Stimulated activated CD4-positive, alpha-beta T cell treated with anti-CD3 and anti-CD28 coated beads, Interleukin-15, amount 100 ng/mL, for 24 hours (primary cell): ENCODE data around the gene CNIH3.

Source experiments
- DNase-seq: peaks from one replicate; pipeline ENCODE4 v3.0.0-alpha.2; 2020

The CNIH3 gene

DNA sequence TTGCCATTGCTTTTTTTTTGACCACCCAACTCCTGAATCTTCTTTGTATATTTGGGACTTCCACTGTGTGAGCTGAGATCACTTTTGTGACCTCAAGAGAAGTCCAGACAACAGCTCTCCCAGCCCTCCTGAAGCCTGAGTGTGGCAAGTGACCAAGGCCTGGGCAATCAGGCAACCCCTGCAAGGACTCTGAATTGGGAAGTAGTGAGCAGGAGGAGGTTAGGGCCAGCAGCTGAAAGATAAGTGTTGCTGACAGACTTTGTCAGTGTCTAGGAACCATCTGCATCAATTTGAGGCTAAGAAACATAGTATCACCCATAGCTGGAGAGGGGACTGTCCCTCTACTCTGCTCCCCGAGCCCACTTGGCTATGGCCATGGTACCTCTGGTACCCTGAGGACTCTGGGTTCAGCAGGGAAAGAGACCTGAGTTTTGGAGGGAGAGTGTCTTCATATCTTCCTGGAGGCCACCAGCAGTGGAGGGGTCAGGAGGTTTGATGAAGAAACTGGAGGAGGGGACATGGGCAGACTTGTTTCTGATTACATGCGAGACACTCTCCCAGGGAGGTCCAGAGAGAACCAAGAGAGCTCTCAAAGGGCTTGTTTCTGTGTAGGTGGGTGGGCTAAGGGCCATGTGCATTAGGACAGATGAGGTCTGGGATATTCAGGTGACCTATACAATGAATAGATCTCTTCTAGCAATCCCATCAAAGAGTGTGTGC lies 166.3 kb downstream of the CNIH3 start:
- no peak for DNase-seq

DNA sequence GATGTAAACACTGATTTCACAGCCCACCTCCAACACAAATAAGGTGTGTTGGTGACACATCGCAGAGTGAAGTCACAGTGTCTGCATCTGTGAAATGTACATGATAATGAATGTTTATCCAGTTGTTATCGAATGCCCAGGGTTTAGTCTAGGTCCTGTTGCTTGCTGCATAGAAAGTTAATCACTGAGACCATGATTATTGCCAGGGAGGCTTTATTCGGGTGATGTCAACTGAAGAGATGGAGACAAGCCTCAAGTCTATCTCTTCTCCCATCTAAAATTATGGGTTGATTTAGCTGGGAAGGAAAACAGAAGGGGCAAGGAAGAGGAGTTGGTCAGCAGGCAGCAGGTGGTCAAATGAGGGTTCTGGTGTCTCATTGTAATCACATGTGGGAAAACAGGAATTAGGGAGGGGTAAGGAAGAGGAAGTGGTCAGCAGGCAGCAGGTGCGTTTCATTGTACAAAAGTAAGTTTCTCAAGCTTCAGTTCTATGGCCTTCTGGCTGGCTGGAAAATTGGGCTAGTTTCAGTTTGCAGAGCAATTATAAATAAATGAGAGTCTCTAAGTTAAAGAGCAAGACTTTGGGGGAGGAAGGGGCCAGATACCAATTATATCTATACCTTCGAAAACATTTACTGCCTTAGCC lies 167.0 kb downstream of the CNIH3 start:
- no peak for DNase-seq

DNA sequence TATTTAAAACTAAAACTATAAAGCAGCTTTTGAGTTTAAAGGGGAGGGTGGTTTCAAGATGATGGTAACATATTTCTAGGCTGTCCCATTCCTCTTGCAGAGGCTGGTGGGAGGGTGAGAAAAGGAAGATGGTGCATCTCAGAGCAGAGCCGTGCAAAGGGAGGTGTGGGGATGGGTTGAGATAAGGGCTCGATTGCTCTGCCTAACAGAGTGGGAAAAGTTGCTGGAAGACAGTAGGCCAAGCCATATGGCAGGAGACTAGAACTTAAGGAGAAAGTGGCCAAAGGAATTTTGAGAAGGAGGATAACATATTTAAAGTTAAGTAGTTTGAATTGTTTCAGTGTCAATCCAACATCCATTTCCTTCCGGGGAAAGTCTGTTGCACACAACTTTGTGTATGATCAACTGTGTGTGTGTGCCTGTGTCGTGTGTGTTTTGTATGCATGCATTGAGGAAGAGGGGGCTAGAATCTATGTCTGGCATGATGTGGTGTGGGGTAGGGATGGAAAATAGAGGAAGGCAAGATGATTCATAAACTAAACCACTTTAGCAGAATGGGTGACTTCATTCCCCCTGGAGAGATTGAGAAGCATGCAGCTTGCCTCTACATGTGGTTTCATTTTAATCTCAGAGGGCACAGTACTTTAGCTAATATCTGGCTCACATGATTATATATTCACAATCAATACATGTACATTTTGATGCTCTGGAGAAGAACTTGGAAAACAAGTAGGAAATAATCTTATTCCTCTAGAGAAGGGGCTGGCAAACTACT lies 168.3 kb downstream of the CNIH3 start:
- DNase-seq = no peak

DNA sequence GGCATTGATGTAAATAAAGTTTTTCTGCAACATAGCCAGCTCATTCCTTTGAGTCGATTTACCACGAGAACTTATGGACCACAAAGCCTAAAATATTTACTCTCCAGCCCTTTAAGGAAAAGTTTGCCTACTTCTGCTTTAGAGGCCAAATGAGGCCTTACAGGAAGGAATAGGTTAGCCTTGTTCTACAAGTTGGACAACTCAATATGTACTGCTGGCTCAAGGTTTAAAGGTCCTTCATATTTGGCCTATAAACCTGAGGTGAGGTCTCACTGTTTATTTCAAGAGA lies 168.9 kb downstream of the CNIH3 start:
- DNase-seq = no peak

DNA sequence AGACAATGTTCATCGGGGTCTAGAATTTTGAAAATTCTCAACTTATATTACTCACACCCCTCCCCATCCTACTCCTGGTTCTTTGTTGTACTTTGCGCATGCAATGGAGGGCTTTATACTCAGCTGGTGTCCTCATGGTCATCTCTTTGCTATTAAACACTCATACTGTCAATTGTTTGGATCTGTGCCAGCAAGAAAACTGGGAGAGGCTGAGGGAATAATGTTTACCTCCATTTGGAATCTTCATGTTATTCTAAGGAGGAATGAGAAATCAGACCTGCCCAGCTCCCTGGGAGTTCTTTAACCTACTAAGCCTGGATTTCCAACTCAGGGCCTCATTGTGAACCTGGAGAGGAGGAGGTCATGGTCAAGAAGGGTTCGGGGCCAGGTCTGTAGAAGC lies 169.5 kb downstream of the CNIH3 start:
- DNase-seq = no peak

DNA sequence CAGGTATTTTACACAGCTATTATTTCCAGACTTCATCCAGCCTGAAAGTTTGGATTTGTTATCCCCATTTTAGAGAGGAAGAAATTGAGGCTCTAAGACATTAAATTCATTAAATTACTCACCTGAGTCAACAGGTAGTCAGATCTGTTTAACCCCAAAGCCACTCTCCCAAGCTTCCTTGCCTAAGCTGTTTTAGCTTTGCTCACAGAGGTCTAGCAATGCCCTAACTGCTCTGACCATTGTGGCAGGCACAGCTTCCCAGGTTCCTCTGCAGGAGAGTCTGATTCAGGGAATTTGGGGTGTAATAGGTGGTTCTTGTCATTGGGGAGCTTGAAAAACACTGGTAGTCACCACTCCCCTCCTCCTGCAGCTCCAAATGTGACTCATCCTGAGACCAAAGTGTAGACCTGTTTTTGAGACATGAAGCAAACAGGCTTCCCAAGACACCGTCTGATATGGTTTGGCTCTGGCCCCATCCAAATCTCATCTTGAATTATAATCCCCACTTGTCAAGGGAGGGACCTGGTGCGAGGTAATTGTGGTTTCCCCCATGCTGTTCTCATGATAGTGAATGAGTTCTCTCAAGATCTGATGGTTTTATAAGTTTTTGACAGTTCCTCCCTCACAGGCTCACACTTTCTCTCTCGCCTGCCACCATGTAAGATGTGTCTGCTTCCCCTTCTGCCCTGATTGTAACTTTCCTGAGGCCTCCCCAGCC lies 170.6 kb downstream of the CNIH3 start:
- no peak for DNase-seq

DNA sequence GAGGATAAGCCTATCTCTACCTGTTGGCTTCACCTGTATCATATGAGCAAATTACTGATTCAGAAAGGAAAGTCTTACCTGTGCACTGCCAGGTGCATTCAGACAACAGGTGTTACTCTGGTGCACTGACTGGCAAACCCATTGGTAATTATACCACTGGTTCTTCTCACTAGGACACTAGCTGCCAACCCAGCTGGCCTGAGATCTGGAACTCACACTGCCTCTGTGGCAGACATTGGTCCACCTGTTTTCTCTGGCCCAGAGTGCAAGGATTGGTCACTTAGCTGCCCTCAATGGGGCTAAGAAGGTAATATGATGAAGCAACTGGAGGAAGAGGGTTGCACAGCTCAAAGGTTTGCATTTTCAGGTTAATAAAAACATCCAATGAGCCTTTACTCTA lies 173.2 kb downstream of the CNIH3 start:
- DNase-seq = no peak
